ENCODE data around the gene ACKR2. TPM values are rescaled to one million over a fixed set of nuclear protein-coding genes. Genes with fewer than 3 reads are reported as not detected.

Gene ACKR2
- total RNA-seq, 1 experiment from 2014 or later, result 0.28 TPM

DNA sequence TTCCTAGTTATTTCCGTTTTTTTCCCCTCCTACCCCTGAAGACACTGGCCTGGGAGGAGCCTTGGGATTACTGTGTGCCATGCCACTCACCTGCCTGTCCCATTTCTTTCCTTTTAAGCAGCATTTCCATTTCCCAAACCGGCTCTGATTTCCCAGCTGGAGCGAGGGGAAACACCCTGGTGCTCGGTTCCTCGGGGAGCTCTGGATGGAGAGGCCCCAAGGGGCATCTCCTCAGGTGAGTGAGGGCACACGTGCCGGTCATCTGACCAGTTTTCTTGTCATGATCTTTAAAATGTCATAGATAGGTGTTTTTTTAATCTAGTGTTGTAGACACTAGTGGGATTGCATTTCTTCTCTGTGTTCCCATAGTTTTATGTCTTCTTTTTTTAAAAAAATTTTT is 99.4 kb downstream of the ACKR2 start:
- TF ChIP-seq PRRX2 (CRISPR knock-in tag; IDR thresholded peaks at IDR 0.05) (no peak), IRF2 (CRISPR knock-in tag; IDR thresholded peaks at IDR 0.05; ENCODE audit: borderline replicate concordance, low read depth) (no peak), AFF4 (CRISPR knock-in tag; IDR thresholded peaks at IDR 0.05; ENCODE audit: borderline replicate concordance) (no peak), ZNF232 (CRISPR knock-in tag; IDR thresholded peaks at IDR 0.05) (no peak), ESRRA (CRISPR knock-in tag; IDR thresholded peaks at IDR 0.05; ENCODE audit: borderline replicate concordance) (no peak), TEAD4 (CRISPR knock-in tag; IDR thresholded peaks at IDR 0.05) (no peak), KAT7 (CRISPR knock-in tag; IDR thresholded peaks at IDR 0.05; ENCODE audit: borderline replicate concordance) (no peak), MXD4 (CRISPR knock-in tag; IDR thresholded peaks at IDR 0.05; ENCODE audit: borderline replicate concordance) (no peak), NR3C1 (CRISPR knock-in tag; conservative IDR thresholded peaks at IDR 0.05; ENCODE audit: low read depth) (no peak), RORB (CRISPR knock-in tag; IDR thresholded peaks at IDR 0.05) (no peak), ZNF512 (CRISPR knock-in tag; IDR thresholded peaks at IDR 0.05; ENCODE audit: borderline replicate concordance) (no peak), MYBL2 (CRISPR knock-in tag; IDR thresholded peaks at IDR 0.05) (no peak), ZNF219 (CRISPR knock-in tag; IDR thresholded peaks at IDR 0.05; ENCODE audit: borderline replicate concordance) (no peak), TCF7 (CRISPR knock-in tag; IDR thresholded peaks at IDR 0.05; ENCODE audit: low read depth) (no peak)
- TF ChIP-seq, protein P1, sequence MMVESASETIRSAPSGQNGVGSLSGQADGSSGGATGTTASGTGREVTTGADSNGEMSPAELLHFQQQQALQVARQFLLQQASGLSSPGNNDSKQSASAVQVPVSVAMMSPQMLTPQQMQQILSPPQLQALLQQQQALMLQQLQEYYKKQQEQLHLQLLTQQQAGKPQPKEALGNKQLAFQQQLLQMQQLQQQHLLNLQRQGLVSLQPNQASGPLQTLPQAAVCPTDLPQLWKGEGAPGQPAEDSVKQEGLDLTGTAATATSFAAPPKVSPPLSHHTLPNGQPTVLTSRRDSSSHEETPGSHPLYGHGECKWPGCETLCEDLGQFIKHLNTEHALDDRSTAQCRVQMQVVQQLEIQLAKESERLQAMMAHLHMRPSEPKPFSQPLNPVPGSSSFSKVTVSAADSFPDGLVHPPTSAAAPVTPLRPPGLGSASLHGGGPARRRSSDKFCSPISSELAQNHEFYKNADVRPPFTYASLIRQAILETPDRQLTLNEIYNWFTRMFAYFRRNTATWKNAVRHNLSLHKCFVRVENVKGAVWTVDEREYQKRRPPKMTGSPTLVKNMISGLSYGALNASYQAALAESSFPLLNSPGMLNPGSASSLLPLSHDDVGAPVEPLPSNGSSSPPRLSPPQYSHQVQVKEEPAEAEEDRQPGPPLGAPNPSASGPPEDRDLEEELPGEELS (CRISPR knock-in tag; IDR thresholded peaks at IDR 0.05), result no peak
- H3K4me3 Mint-ChIP-seq, result no peak overlapping the region
- H3K27me3 Mint-ChIP-seq (ENCODE audit: low read depth), result peaks cover 8% of the 10 kb centered on the region; the same call in 1 of the 2 replicates
- H3K4me1 Mint-ChIP-seq, result peaks cover 20% of the 10 kb centered on the region
- ATAC-seq, result no peak
- peaks cover 32% of the 10 kb centered on the region for H3K36me3 Mint-ChIP-seq
- ChIA-PET CTCF (interaction anchor here (1.0 kb wide), 1 partner anchor 27 kb away, joined by 3 read pairs; no protein-coding TSS in a partner anchor), POLR2A (no interaction called here)
- peaks cover 45% of the 10 kb centered on the region for H3K9me3 Mint-ChIP-seq
- H3K27ac Mint-ChIP-seq, result no peak overlapping the region
- no peak for DNase-seq (ENCODE audit: low spot score)

DNA sequence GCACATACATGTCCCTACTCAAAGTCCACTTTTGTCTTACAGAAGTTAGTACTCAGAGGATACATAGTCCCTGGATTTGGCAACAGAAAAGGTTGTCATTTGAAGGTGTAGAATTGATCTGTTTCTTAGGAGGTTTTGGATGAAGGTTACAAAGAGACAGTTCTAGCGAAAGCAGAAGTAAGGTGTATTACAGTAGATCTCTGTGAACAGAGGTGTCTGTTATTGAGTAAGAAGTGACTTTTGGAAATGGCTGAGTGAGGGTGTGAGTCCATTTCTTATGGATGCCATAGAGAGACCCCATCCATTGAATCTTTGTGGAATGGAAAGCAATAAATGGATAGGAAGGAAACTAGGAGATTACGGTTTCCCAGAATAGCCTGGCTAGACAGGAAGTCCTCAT is 102.3 kb downstream of the ACKR2 start:
- Mint-ChIP-seq H3K9me3 (peaks cover 56% of the 10 kb centered on the region), H3K27ac (no peak overlapping the region), H3K4me3 (no peak overlapping the region), H3K4me1 (peaks cover 9% of the 10 kb centered on the region), H3K27me3 (ENCODE audit: low read depth) (peaks cover 11% of the 10 kb centered on the region), H3K36me3 (peaks cover 58% of the 10 kb centered on the region)
- DNase-seq (ENCODE audit: low spot score) (no peak), ATAC-seq (no peak)
- CTCF ChIA-PET, result interaction anchor here (1.2 to 1.7 kb wide), 3 partner anchors 13 to 72 kb away, joined by 3 to 4 read pairs (median 3); no protein-coding TSS in a partner anchor
- POLR2A ChIA-PET, result no interaction called here
- TF ChIP-seq CTCF (IDR thresholded peaks at IDR 0.05) (no peak), HMGA2 (CRISPR knock-in tag; IDR thresholded peaks at IDR 0.05) (no peak), ATF1 (CRISPR knock-in tag; IDR thresholded peaks at IDR 0.05) (no peak), E2F5 (CRISPR knock-in tag; IDR thresholded peaks at IDR 0.05) (no peak), AFF4 (CRISPR knock-in tag; IDR thresholded peaks at IDR 0.05; ENCODE audit: borderline replicate concordance) (no peak)
- TF ChIP-seq, protein P2, sequence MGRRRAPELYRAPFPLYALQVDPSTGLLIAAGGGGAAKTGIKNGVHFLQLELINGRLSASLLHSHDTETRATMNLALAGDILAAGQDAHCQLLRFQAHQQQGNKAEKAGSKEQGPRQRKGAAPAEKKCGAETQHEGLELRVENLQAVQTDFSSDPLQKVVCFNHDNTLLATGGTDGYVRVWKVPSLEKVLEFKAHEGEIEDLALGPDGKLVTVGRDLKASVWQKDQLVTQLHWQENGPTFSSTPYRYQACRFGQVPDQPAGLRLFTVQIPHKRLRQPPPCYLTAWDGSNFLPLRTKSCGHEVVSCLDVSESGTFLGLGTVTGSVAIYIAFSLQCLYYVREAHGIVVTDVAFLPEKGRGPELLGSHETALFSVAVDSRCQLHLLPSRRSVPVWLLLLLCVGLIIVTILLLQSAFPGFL (CRISPR knock-in tag; IDR thresholded peaks at IDR 0.05; ENCODE audit: borderline replicate concordance), result no peak
